Upper lobe of left lung (tissue), 6 donors: ENCODE measurements around the gene HEXIM2. TPM values are rescaled to one million over a fixed set of nuclear protein-coding genes. Genes with fewer than 3 reads are reported as not detected.

Experiments used
- ATAC-seq, 2 donors: fragments of 200-7000 bp; cut with Tn5 transposase; one replicate each; pipeline ENCODE4 v1.9.1; 2022; ENCODE audit warnings: mild to moderate bottlenecking in 2 of 2, moderate library complexity in 2 of 2; ENCODE audit not compliant: low FRiP score in 2 of 2
- DNase-seq, 2 donors: peaks; one replicate each; pipeline ENCODE4 v3.0.0-alpha.2; 2019 to 2020
- H3K27ac ChIP-seq, 4 donors: fragments of 200-600 bp; sonication (generic); one replicate each; pipeline ENCODE4 v1.5.1; 2016 to 2019
- H3K27me3 ChIP-seq, 4 donors: fragments of 200-600 bp; sonication (generic); one replicate each; pipeline ENCODE4 v1.5.1; 2017 to 2019
- H3K36me3 ChIP-seq, 4 donors: fragments of 200-600 bp; sonication (generic); one replicate each; pipeline ENCODE4 v1.5.1; 2016 to 2019
- H3K4me1 ChIP-seq, 4 donors: fragments of 200-600 bp; sonication (generic); one replicate each; pipeline ENCODE4 v1.5.1; 2018 to 2019
- H3K4me3 ChIP-seq, 4 donors: fragments of 200-600 bp; sonication (generic); one replicate each; pipeline ENCODE4 v1.5.1; 2017 to 2019; ENCODE audit warnings: mild to moderate bottlenecking in 2 of 4, moderate library complexity in 1 of 4
- H3K9me3 ChIP-seq, 4 donors: fragments of 200-600 bp; sonication (generic); one replicate each; pipeline ENCODE4 v1.5.1; 2018 to 2019
- CTCF ChIP-seq, 6 experiments: fragments of 450-650 bp in 4 of 6; fragments of 200-600 bp in 2 of 6; sonication (generic) in 2 of 6; IDR thresholded peaks; one replicate each; pipeline ENCODE4 v1.5.1; 2016 to 2019; ENCODE audit warnings: antibody characterized with exemption in 6 of 6
- EP300 ChIP-seq, 4 donors: sonication (generic); formaldehyde crosslinking; IDR thresholded peaks; one replicate each; pipeline ENCODE4 v1.5.1; 2017; ENCODE audit warnings: antibody characterized with exemption in 4 of 4, control low read depth in 2 of 4
- POLR2A ChIP-seq, 4 donors: fragments of 450-650 bp; IDR thresholded peaks; one replicate each; pipeline ENCODE4 v1.5.1; 2016 to 2017; ENCODE audit warnings: antibody characterized with exemption in 4 of 4, mild to moderate bottlenecking in 2 of 4
- POLR2AphosphoS5 ChIP-seq, 2 donors: sonication (generic); formaldehyde crosslinking; IDR thresholded peaks; one replicate each; pipeline ENCODE4 v1.5.1; 2017; ENCODE audit warnings: antibody characterized with exemption in 2 of 2
- WGBS, 2 donors: methylation state at CpG; one replicate each; pipeline ENCODE4 v1.1.5; 2017 to 2018; 5-methylcytosine and 5-hydroxymethylcytosine counted together
- total RNA-seq, 6 donors: library from RNA; depleted of rRNA in 4 of 6; stranded (reverse); fragments of >200 nt in 4 of 6; gene quantifications; one replicate each; pipeline versions ENCODE4 v1.1.0 to v1.2.1, GENCODE V29; 2016 to 2021
- donor health status: DM: no; HTN: no; CAD: no; lungs with moderate emphysema.
- donor health status: DM: no; HTN: yes; CAD: no; lungs with severe emphysema.

Gene HEXIM2
- total RNA-seq, 6 donors from 2014 or later: 4.1 to 14.7 (median 9.3) TPM

GRCh38 chr17:45136846-45137560 is 24.7 kb upstream of the HEXIM2 start:
- Histone ChIP-seq H3K4me1 (peaks cover 13 to 26% (median 14%) of the 10 kb centered on the region in 4 donors), H3K4me3 (no peak overlapping the region)

GRCh38 chr17:45137561-45138305 is 23.9 kb upstream of the HEXIM2 start:
- Histone ChIP-seq H3K27me3 (no peaks in the 10 kb centered on the region), H3K4me3 (no peak overlapping the region), H3K4me1 (peaks cover 13 to 24% (median 14%) of the 10 kb centered on the region in 4 donors), H3K36me3 (peaks cover 0 to 19% (median 0%) of the 10 kb centered on the region in 4 donors), H3K9me3 (no peaks in the 10 kb centered on the region), H3K27ac (no peak overlapping the region)
- DNase-seq (no peak), ATAC-seq (no peak)
- WGBS, 2 donors: 91 to 94% methylated on average over 8 to 11 of the region's 11 CpGs
- TF ChIP-seq POLR2A (IDR thresholded peaks at IDR 0.05) (no peak), EP300 (IDR thresholded peaks at IDR 0.05) (no peak), CTCF (IDR thresholded peaks at IDR 0.05) (no peak), POLR2AphosphoS5 (IDR thresholded peaks at IDR 0.05) (no peak)

More at GRCh38 chr17:45136846-45137560, 24.7 kb upstream of the HEXIM2 start:
- DNase-seq (no peak), ATAC-seq (no peak)
- peaks cover 0 to 19% (median 0%) of the 10 kb centered on the region in 4 donors for H3K36me3 ChIP-seq
- no peak overlapping the region for H3K27ac ChIP-seq
- no peaks in the 10 kb centered on the region for H3K27me3 ChIP-seq
- no peaks in the 10 kb centered on the region for H3K9me3 ChIP-seq
- 83 to 98% methylated on average over 4 to 8 of the region's 12 CpGs for WGBS, 2 donors
- TF ChIP-seq CTCF (IDR thresholded peaks at IDR 0.05): no peak
- no peak for TF ChIP-seq POLR2AphosphoS5 (IDR thresholded peaks at IDR 0.05)
- no peak for TF ChIP-seq EP300 (IDR thresholded peaks at IDR 0.05)
- TF ChIP-seq POLR2A (IDR thresholded peaks at IDR 0.05): no peak

- WGBS, 2 donors: 86 to 98% methylated on average over 12 to 13 of the region's 14 CpGs
- Histone ChIP-seq H3K9me3 (no peaks in the 10 kb centered on the region), H3K4me3 (no peak overlapping the region), H3K4me1 (peaks cover 16 to 25% (median 19%) of the 10 kb centered on the region in 4 donors), H3K36me3 (peaks cover 0 to 19% (median 0%) of the 10 kb centered on the region in 4 donors), H3K27ac (no peak overlapping the region), H3K27me3 (no peaks in the 10 kb centered on the region)
- TF ChIP-seq POLR2A (IDR thresholded peaks at IDR 0.05) (no peak), CTCF (IDR thresholded peaks at IDR 0.05) (no peak), POLR2AphosphoS5 (IDR thresholded peaks at IDR 0.05) (no peak), EP300 (IDR thresholded peaks at IDR 0.05) (no peak)
- ATAC-seq: no peak
- DNase-seq: no peak
Observed at GRCh38 chr17:45138911-45139532, 22.7 kb upstream of the HEXIM2 start.

GRCh38 chr17:45139533-45139920 is 22.1 kb upstream of the HEXIM2 start:
- peaks cover 19 to 30% (median 22%) of the 10 kb centered on the region in 4 donors for H3K4me1 ChIP-seq
- no peaks in the 10 kb centered on the region for H3K9me3 ChIP-seq
- no peak overlapping the region for H3K4me3 ChIP-seq
- no peak for DNase-seq
- no peak for ATAC-seq
- H3K27ac ChIP-seq: no peak overlapping the region
- TF ChIP-seq CTCF (IDR thresholded peaks at IDR 0.05): no peak
- no peak for TF ChIP-seq POLR2AphosphoS5 (IDR thresholded peaks at IDR 0.05)
- no peak for TF ChIP-seq POLR2A (IDR thresholded peaks at IDR 0.05)
- no peak for TF ChIP-seq EP300 (IDR thresholded peaks at IDR 0.05)
- WGBS, 2 donors: 79 to 90% methylated on average over 3 to 4 of the region's 4 CpGs
- no peaks in the 10 kb centered on the region for H3K27me3 ChIP-seq
- peaks cover 0 to 19% (median 0%) of the 10 kb centered on the region in 4 donors for H3K36me3 ChIP-seq
